NK-92 (cell line): Measurements from ENCODE around the gene USP9X.
"Not testable (repeated sequence)": the region's sequence is repeated elsewhere in the genome, so short reads cannot be mapped to it uniquely, and the experiment has no call there.

Source experiments
- DNase-seq: peaks from one replicate; lab custom pipeline; 2025; ENCODE audit not compliant: unreplicated experiment; lab: John Stamatoyannopoulos, UW

Gene USP9X

DNA sequence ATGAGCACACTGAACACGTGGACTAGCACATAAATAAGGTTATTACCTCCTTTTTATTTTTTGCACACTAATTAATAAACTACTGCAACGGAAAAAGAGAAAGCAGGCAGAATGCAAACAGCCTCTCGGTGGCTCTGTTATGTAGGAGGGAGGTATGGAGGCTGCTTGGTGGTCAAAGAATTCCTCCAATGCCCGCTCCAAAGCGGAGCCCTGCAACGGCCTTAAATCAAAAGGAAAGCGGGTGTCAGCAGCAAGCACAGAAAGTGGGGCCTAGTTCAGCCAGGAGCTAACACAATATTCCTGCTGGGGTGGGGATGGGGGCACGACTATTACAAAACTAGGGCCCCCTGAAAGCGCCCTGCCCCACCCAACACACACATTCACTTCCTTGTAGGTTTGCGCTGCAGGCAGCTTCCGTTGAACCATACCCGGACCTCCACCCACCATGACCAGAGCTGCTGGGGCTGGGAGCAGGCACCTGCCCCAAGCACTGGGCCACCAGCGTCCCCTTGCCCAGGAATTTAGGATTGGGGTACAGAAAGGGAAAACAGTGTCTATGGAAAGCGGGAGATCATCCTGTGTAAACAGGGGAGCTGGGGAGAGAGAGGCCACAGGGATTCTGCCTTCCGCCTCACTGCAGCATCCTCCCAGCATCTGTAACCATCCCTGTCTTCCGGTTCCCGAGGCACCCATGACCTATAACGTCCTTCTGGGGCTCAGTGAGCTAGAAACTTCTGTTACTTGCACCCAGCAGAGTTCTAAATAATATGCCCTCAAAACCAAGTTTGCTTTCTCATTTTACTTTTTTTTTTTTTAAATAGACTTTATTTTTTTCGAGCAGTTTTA, 191.6 kb downstream of the USP9X start:
- DNase-seq, result no peak

DNA sequence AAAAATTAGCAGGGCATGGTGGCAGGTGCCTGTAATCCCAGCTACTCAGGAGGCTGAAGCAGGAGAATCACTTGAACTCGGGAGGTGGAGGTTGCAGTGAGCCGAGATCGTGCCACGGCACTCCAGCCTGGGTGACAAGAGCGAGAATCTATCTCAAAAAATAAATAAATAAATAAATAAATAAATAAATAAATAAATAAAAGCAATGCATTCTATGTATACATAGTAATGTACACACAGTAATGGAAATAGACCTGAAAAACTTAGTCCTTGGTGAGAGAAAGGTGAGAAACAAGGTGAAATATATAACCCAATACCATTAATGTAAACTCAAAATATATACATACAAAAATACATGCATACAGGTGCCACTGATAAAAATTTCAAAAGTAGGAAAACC, 197.1 kb downstream of the USP9X start:
- not testable (repeated sequence) for DNase-seq

DNA sequence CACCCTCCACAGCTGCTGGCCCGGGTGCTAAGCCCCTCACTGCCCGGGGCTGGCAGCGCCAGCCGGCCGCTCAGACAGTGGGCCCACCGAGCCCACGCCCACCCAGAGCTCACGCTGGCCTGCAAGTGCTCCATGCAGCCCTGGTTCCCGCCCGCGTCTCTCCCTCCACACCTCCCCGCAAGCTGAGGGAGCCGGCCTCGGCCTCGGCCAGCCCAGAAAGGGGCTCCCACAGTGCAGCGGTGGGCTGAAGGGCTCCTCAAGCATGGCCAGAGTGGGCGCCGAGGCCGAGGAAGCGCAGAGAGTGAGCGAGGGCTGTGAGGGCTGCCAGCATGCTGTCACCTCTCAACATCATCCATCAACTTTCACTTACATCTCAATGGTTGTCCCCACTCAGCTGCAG, 200.7 kb downstream of the USP9X start:
- DNase-seq, result not testable (repeated sequence)
